A549 (cell line): Measurements from ENCODE around the gene PALLD.

ENCODE experiments used
- CEBPB ChIP-seq, 2 experiments: fragments of >200 bp in 1 of 2; sonication (Bioruptor Twin) in 1 of 2; formaldehyde crosslinking in 1 of 2; IDR thresholded peaks; 2 replicates each; pipeline ENCODE4 v1.6.1; 2012 to 2016
- ESRRA ChIP-seq: fragments of 150-350 bp; IDR thresholded peaks from 2 replicates; pipeline ENCODE4 v1.6.1; 2014; ENCODE audit warnings: mild to moderate bottlenecking, low read length, borderline replicate concordance
- NFE2L2 ChIP-seq: fragments of 150-350 bp; conservative IDR thresholded peaks from 2 replicates; pipeline ENCODE4 v1.6.1; 2014; ENCODE audit warnings: low read length
- POLR2A ChIP-seq: IDR thresholded peaks from 2 replicates; pipeline ENCODE4 v1.6.1; 2012; ENCODE audit warnings: mild to moderate bottlenecking, low read length
- RFX5 ChIP-seq: fragments of 450-650 bp; IDR thresholded peaks from 2 replicates; pipeline ENCODE4 v1.7.1; 2014; ENCODE audit warnings: antibody characterized with exemption, mild to moderate bottlenecking, moderate library complexity
- TF ChIP-seq, protein P1 (sequence below): fragments of >200 bp; sonication (Bioruptor Twin); formaldehyde crosslinking; IDR thresholded peaks from 3 replicates; pipeline ENCODE4 v1.5.1; 2016
- TF ChIP-seq, protein P2 (sequence below): IDR thresholded peaks from 2 replicates; pipeline ENCODE4 v1.6.1; 2012

DNA sequence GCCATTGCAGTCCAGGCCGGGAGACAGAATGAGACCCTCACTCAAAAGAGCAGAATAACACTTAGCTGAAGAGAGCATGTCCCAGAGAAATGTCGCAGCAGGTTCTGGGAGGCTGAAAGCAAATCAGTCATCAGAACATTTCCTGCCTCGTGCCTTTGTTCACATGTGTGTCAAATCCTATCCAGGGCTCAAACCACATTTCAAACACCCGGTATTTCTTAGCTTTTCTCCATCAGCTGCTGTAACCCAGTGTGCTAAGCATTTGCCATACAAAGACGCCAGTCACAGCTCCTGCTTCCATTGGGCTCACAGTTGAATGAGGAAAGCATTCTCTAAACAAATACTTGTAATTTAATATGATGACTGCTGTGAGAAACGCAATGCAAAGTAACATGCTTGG is 6.0 kb downstream of the PALLD start:
- TF ChIP-seq, protein P1, sequence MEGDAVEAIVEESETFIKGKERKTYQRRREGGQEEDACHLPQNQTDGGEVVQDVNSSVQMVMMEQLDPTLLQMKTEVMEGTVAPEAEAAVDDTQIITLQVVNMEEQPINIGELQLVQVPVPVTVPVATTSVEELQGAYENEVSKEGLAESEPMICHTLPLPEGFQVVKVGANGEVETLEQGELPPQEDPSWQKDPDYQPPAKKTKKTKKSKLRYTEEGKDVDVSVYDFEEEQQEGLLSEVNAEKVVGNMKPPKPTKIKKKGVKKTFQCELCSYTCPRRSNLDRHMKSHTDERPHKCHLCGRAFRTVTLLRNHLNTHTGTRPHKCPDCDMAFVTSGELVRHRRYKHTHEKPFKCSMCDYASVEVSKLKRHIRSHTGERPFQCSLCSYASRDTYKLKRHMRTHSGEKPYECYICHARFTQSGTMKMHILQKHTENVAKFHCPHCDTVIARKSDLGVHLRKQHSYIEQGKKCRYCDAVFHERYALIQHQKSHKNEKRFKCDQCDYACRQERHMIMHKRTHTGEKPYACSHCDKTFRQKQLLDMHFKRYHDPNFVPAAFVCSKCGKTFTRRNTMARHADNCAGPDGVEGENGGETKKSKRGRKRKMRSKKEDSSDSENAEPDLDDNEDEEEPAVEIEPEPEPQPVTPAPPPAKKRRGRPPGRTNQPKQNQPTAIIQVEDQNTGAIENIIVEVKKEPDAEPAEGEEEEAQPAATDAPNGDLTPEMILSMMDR, result no peak
- no peak for TF ChIP-seq CEBPB (IDR thresholded peaks at IDR 0.05)
- TF ChIP-seq POLR2A, result no peak
- TF ChIP-seq, protein P2, sequence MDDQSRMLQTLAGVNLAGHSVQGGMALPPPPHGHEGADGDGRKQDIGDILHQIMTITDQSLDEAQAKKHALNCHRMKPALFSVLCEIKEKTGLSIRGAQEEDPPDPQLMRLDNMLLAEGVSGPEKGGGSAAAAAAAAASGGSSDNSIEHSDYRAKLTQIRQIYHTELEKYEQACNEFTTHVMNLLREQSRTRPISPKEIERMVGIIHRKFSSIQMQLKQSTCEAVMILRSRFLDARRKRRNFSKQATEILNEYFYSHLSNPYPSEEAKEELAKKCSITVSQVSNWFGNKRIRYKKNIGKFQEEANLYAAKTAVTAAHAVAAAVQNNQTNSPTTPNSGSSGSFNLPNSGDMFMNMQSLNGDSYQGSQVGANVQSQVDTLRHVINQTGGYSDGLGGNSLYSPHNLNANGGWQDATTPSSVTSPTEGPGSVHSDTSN, result no peak
- no peak for TF ChIP-seq RFX5
- TF ChIP-seq NFE2L2, result no peak
- no peak for TF ChIP-seq ESRRA
